Trophoblast cell (in vitro differentiated cells and primary cell): ENCODE results near the gene MTUS2.

Experiments used
- DNase-seq, 2 donors: peaks; one replicate each; pipeline ENCODE4 v3.0.0-alpha.2; 2016
- H2AFZ ChIP-seq: 2 replicates; pipeline ENCODE4 v1.6.1; 2013; ENCODE audit warnings: low read length, moderate library complexity, mild to moderate bottlenecking; ENCODE audit not compliant: insufficient read depth, poor library complexity
- H2AK5ac ChIP-seq: 2 replicates; pipeline ENCODE4 v1.6.1; 2013; ENCODE audit warnings: mild to moderate bottlenecking, low read length
- H2BK120ac ChIP-seq: 2 replicates; pipeline ENCODE4 v1.6.1; 2013; ENCODE audit warnings: low read length, mild to moderate bottlenecking, moderate library complexity; ENCODE audit not compliant: insufficient read depth, poor library complexity
- H2BK12ac ChIP-seq: 2 replicates; pipeline ENCODE4 v1.6.1; 2013; ENCODE audit warnings: mild to moderate bottlenecking, low read length, moderate library complexity
- H2BK5ac ChIP-seq: 2 replicates; pipeline ENCODE4 v1.6.1; 2013; ENCODE audit warnings: low read length, low read depth, moderate library complexity, mild to moderate bottlenecking; ENCODE audit not compliant: poor library complexity
- H3K14ac ChIP-seq: 2 replicates; pipeline ENCODE4 v1.6.1; 2013; ENCODE audit warnings: mild to moderate bottlenecking, low read length
- H3K18ac ChIP-seq: 2 replicates; pipeline ENCODE4 v1.6.1; 2013; ENCODE audit warnings: mild to moderate bottlenecking, low read length
- H3K23ac ChIP-seq: 2 replicates; pipeline ENCODE4 v1.6.1; 2013; ENCODE audit warnings: low read length
- H3K27ac ChIP-seq: 2 replicates; pipeline ENCODE4 v1.5.1; 2013; ENCODE audit warnings: low read depth, mild to moderate bottlenecking, inconsistent platforms, low read length, moderate library complexity
- H3K27me3 ChIP-seq: 2 replicates; pipeline ENCODE4 v1.6.1; 2013; ENCODE audit warnings: inconsistent platforms, mild to moderate bottlenecking, low read length, moderate library complexity; ENCODE audit not compliant: insufficient read depth
- H3K36me3 ChIP-seq, 2 experiments: 1 replicate in 1 of 2; 2 replicates in 1 of 2; pipeline ENCODE4 v1.6.1; 2013; ENCODE audit warnings: low read length in 2 of 2, mild to moderate bottlenecking in 2 of 2, moderate library complexity in 1 of 2; ENCODE audit not compliant: insufficient read depth in 2 of 2, control insufficient read depth in 1 of 2
- H3K4ac ChIP-seq: 2 replicates; pipeline ENCODE4 v1.6.1; 2013; ENCODE audit warnings: low read depth, mild to moderate bottlenecking, low read length, moderate library complexity
- H3K4me1 ChIP-seq, 2 experiments: 1 replicate in 1 of 2; 2 replicates in 1 of 2; pipeline ENCODE4 v1.6.1; 2013; ENCODE audit warnings: low read length in 2 of 2, mild to moderate bottlenecking in 2 of 2, moderate library complexity in 1 of 2; ENCODE audit not compliant: insufficient read depth in 2 of 2, control insufficient read depth in 1 of 2
- H3K4me2 ChIP-seq: 2 replicates; pipeline ENCODE4 v1.6.1; 2013; ENCODE audit warnings: inconsistent platforms, mild to moderate bottlenecking, low read length, moderate library complexity
- H3K4me3 ChIP-seq: 2 replicates; pipeline ENCODE4 v1.5.1; 2013; ENCODE audit warnings: mild to moderate bottlenecking, low read depth, low read length, inconsistent platforms
- H3K79me1 ChIP-seq: one replicate; pipeline ENCODE4 v1.6.1; 2013; ENCODE audit warnings: low read length
- H3K79me2 ChIP-seq: 2 replicates; pipeline ENCODE4 v1.6.1; 2013; ENCODE audit warnings: low read length, mild to moderate bottlenecking; ENCODE audit not compliant: control insufficient read depth, insufficient read depth, poor library complexity
- H3K9ac ChIP-seq: 2 replicates; pipeline ENCODE4 v1.6.1; 2013; ENCODE audit warnings: mild to moderate bottlenecking, low read length
- H3K9me3 ChIP-seq: 2 replicates; pipeline ENCODE4 v1.6.1; 2013; ENCODE audit warnings: low read depth, mild to moderate bottlenecking, control low read depth, inconsistent platforms, low read length; ENCODE audit not compliant: insufficient read depth
- H4K12ac ChIP-seq: 2 replicates; pipeline ENCODE4 v1.6.1; 2013; ENCODE audit warnings: low read depth, mild to moderate bottlenecking, low read length, moderate library complexity
- H4K8ac ChIP-seq: 2 replicates; pipeline ENCODE4 v1.6.1; 2013; ENCODE audit warnings: low read depth, mild to moderate bottlenecking, low read length, moderate library complexity
- H4K91ac ChIP-seq: one replicate; pipeline ENCODE4 v1.6.1; 2013; ENCODE audit warnings: low read depth, mild to moderate bottlenecking, low read length, moderate library complexity
- WGBS: extraction: QIAGEN DNeasy Blood & Tissue Kit; methylation state at CpG from one replicate; pipeline ENCODE4 v1.1.7; 2013; ENCODE audit warnings: missing lambda C conversion rate; ENCODE audit not compliant: insufficient read length, insufficient coverage; ENCODE audit errors: extremely low coverage; 5-methylcytosine and 5-hydroxymethylcytosine counted together

Gene MTUS2

DNA sequence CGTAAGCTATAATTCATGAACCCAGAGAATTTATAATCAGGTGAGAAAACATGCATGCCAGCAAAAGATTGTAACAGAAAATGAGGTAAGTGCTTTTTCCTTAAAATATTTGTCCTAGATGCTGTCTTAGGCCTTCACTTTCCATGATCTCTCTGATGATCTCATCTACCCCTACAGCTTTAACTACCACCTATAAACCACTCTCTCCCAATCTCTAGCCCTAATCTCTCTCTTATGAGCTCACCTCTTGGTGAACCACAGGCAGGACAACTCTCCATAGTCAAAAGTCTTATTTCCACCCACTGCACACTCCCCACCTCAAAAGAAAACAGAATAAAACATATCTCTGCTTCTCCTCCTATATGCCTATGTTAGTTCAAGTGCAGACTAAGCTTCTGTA lies 638.3 kb downstream of the MTUS2 start:
- Histone ChIP-seq H3K27ac (no peak overlapping the region), H3K4me3 (no peak overlapping the region), H3K9ac (no peak overlapping the region), H3K4me1 (peaks cover 2 to 8% of the 10 kb centered on the region in 2 experiments), H3K79me2 (no peaks in the 10 kb centered on the region), H3K79me1 (no peaks in the 10 kb centered on the region), H2AK5ac (no peak overlapping the region), H3K27me3 (no peaks in the 10 kb centered on the region), H3K36me3 (no peaks in the 10 kb centered on the region), H2BK12ac (no peak overlapping the region), H4K12ac (no peak overlapping the region), H2BK120ac (no peak overlapping the region), H3K9me3 (no peaks in the 10 kb centered on the region), H3K14ac (no peak overlapping the region), H3K23ac (no peak overlapping the region), H2BK5ac (no peak overlapping the region), H3K4ac (no peak overlapping the region), H4K8ac (no peak overlapping the region), H3K18ac (no peak overlapping the region), H2AFZ (no peak overlapping the region), H3K4me2 (no peak overlapping the region), H4K91ac (no peak overlapping the region)
- peak in 1 of 2 donors; percentile 31 for DNase-seq
- no CpG with 5 or more reads among the region's 1 CpG for WGBS

DNA sequence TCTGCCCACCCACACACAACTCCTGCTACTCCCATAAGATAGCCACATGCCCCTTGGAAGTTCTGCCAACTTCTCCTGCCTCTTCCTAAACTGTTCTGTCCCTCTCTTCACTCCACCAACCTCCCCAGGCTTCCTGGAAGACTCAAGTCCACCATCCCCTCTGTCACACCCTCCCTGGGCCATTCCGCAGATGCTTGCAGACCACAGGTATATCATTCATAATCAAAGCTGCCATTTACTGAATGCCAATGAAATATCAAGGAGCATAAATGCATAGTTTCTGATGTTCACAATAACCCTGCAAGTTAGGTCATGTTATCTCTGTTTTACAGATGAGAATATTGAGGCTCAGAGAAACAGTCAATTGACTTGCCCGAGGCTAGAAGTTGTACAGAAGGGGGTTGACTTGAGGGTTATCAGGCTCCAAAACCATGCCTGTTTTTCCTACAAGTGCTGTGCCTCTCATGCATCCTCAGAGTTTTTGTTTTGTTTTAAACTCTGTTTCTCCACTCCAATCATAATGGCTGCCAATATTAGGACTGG lies 639.7 kb downstream of the MTUS2 start:
- Histone ChIP-seq H3K36me3 (no peaks in the 10 kb centered on the region), H2AK5ac (no peak overlapping the region), H3K4me1 (peaks cover under 1 to 3% of the 10 kb centered on the region in 2 experiments), H2AFZ (no peak overlapping the region), H3K79me1 (no peaks in the 10 kb centered on the region), H4K8ac (no peak overlapping the region), H3K23ac (no peak overlapping the region), H3K4me2 (no peak overlapping the region), H2BK120ac (no peak overlapping the region), H3K27ac (no peak overlapping the region), H3K27me3 (no peaks in the 10 kb centered on the region), H3K4ac (no peak overlapping the region), H3K9ac (no peak overlapping the region), H3K18ac (no peak overlapping the region), H2BK12ac (no peak overlapping the region), H3K4me3 (no peak overlapping the region), H3K9me3 (no peaks in the 10 kb centered on the region), H2BK5ac (no peak overlapping the region), H4K91ac (no peak overlapping the region), H3K14ac (no peak overlapping the region), H3K79me2 (no peaks in the 10 kb centered on the region), H4K12ac (no peak overlapping the region)
- no peak for DNase-seq
- no CpG with 5 or more reads among the region's 2 CpGs for WGBS

DNA sequence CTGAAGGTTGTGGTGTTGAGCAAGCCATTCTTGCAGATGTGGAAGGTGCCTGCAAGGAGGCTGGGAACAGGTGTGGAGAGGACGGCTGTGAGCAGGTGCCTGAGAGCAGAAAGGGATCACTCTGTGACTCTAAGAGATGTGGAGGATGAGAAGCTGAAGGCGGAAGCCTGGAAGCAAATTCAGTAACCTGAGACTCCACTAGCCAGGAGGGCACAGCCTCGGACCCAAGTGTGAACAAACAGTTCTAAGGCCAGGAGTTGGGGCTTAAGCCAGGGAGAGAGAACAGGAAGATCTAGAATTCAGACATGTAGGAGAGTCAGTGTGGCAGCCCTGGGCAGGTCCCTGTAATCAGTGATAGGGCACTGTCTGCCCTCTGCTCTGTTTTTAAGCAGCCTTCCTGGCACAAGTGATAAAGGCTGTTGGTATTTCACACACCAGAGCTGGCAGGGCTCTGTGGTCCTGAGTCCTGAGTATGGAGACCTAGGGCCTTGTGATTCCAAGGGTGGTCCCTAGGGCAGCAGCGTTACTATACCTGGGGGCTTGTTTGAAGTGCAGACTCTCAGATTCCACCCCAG lies 644.1 kb downstream of the MTUS2 start:
- no peak overlapping the region for H3K23ac ChIP-seq
- H3K9me3 ChIP-seq = peaks cover 2% of the 10 kb centered on the region
- H2BK12ac ChIP-seq = no peak overlapping the region
- no peak overlapping the region for H2BK120ac ChIP-seq
- H3K9ac ChIP-seq = no peak overlapping the region
- no peaks in the 10 kb centered on the region for H3K79me1 ChIP-seq
- no peak overlapping the region for H2AFZ ChIP-seq
- no peak overlapping the region for H3K4me2 ChIP-seq
- no peak overlapping the region for H2AK5ac ChIP-seq
- no peaks in the 10 kb centered on the region for H3K36me3 ChIP-seq
- H2BK5ac ChIP-seq = no peak overlapping the region
- DNase-seq = no peak
- no CpG with 5 or more reads among the region's 4 CpGs for WGBS
- H3K79me2 ChIP-seq = no peaks in the 10 kb centered on the region
- H4K8ac ChIP-seq = no peak overlapping the region
- no peak overlapping the region for H3K4ac ChIP-seq
- H3K18ac ChIP-seq = no peak overlapping the region
- no peak overlapping the region for H3K4me3 ChIP-seq
- H3K27ac ChIP-seq = no peak overlapping the region
- H3K14ac ChIP-seq = no peak overlapping the region
- peaks cover 2 to 11% of the 10 kb centered on the region in 2 experiments for H3K4me1 ChIP-seq
- no peaks in the 10 kb centered on the region for H3K27me3 ChIP-seq
- no peak overlapping the region for H4K12ac ChIP-seq
- no peak overlapping the region for H4K91ac ChIP-seq

DNA sequence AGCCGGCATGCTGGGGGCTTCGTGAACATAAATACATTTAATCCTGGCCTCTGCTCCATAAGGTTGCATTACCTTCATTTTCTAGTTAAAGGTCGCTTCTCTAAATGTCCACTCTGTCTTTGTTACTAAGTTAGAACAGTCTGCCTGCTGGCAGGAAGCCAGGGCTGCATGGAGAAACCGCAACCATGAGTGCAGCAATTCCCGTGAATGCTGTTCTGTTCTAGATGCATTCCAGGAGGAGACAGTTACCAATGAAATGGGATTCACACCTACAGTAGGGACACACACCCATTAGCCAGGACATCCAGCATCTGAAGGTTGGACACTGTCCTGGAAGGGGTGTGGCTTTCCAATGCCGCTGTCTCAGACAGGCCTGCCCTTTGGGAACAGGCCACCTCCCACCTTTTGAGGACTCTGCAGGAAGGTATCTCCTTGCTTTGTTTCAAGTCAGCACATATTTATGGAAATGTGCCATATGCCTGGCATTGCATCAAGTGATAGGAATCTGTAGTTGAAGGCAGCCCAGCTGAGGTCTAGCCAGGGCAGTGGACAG lies 645.7 kb downstream of the MTUS2 start:
- Histone ChIP-seq H3K9me3 (peaks cover 2% of the 10 kb centered on the region), H2BK5ac (no peak overlapping the region), H3K14ac (no peak overlapping the region), H4K12ac (no peak overlapping the region), H3K79me1 (no peaks in the 10 kb centered on the region), H3K4me3 (no peak overlapping the region), H3K18ac (no peak overlapping the region), H2AK5ac (no peak overlapping the region), H3K27me3 (no peaks in the 10 kb centered on the region), H3K4ac (no peak overlapping the region), H3K79me2 (no peaks in the 10 kb centered on the region), H2BK12ac (no peak overlapping the region), H2AFZ (no peak overlapping the region), H4K8ac (no peak overlapping the region), H3K23ac (no peak overlapping the region), H2BK120ac (no peak overlapping the region), H3K36me3 (no peaks in the 10 kb centered on the region), H3K27ac (no peak overlapping the region), H3K4me2 (no peak overlapping the region), H3K4me1 (peaks cover 2 to 11% of the 10 kb centered on the region in 2 experiments), H4K91ac (no peak overlapping the region), H3K9ac (no peak overlapping the region)
- no peak for DNase-seq
- no CpG with 5 or more reads among the region's 6 CpGs for whole genome bisulfite sequencing
